CD4-positive, alpha-beta T cell treated with Interleukin-2 at 100 ng/mL for 4 hours (primary cell): ENCODE results near the gene DEFB125.
"Not testable (repeated sequence)": the region's sequence is repeated elsewhere in the genome, so short reads cannot be mapped to it uniquely, and the experiment has no call there.

Source experiments
- DNase-seq: peaks from one replicate; pipeline ENCODE4 v3.0.0-alpha.2; 2020; ENCODE audit warnings: low spot score

DEFB125 gene, protein sequence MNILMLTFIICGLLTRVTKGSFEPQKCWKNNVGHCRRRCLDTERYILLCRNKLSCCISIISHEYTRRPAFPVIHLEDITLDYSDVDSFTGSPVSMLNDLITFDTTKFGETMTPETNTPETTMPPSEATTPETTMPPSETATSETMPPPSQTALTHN

DNA sequence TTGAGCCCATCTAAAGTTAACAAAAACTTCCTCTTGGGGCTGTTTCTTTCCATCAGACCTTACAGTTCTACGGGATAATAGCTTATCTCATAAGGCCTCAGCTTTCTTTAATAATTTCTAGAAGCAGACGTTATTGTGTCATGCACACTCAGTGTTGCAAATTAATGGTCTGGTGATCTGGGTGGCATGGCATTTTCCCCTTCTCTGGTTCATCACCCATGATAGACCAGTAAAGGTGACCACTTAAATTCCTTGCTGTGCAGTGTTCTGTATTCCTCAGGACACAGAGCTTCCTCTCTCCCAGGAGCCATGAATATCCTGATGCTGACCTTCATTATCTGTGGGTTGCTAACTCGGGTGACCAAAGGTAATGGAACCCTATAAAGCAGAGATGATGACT is at the start of gene DEFB125:
TSS of gene DEFB125 (plus strand) at position 272 of the 400 bp plus-strand sequence. CDS start at position 310, 38 bp downstream.
- DNase-seq = no peak

DNA sequence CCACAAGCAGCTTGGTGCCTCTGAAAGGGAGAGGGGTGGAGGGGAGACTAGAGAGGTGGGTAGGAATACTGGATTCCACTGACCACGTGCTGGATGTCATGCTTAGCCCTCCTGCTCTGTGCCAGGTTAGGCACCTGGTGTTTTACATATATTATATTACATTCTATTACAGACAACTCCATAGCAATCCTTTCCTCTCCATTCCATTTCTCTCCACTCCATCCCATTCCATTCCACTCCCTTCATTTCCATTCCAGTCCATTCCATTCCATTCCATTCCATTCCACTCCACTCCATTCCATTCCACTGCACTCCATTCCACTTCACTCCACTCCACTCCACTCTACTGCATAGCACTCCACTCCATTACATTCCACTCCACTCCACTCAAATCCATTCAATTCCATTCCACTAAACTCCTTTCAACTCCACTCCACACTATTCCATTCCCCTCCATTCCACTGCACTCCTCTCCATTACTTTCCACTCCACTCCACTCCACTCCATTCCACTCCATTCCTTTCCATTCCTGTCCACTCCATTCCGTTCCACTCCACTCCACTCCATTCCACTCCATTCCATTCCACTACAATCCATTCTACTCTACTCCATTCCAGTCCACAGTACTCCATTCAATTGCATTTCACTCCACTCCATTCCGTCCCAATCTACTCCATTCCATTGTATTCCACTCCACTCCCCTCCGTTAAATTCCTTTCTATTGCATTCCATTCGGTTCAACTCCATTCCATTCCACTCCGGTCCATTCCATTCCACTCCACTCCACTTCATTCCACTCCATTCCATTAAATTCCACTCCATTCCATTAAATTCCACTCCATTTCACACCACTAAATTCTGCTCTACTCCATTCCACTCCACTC is 27.2 kb upstream of the DEFB125 start:
- DNase-seq = no peak

DNA sequence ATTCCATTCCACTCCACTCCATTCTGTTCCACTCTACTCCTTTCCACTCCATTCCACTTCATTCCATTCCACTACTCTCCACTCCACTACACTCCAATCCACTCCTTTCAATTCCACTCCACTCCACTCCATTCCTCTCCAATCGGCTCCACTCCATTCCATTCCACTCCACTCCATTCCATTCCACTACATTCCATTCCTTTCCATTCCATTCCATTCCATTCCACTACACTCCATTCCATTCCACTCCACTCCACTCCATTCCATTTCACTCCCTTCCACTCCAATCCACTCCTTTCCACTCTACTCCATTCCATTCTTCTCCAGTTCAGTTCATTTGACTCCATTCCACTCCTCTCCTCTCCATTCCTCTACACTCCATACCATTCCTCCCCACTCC is 26.2 kb upstream of the DEFB125 start:
- no peak for DNase-seq

DNA sequence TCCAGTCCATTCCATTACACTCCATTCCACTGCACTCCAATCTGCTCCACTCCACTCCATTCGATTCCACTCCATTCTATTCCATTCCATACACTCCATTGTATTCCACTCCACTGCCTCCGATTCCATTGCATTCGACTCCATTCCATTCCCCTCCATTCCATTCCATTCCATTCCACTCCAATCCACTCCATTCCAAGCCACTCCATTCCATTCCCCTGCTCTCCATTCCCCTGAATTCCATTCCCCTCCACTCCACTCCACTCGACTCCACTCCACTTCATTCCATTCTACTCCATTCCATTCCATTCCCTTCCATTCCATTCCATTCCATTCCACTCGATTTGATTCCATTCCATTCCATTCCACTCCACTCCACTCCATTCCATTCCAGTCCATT is 25.7 kb upstream of the DEFB125 start:
- no peak for DNase-seq

DNA sequence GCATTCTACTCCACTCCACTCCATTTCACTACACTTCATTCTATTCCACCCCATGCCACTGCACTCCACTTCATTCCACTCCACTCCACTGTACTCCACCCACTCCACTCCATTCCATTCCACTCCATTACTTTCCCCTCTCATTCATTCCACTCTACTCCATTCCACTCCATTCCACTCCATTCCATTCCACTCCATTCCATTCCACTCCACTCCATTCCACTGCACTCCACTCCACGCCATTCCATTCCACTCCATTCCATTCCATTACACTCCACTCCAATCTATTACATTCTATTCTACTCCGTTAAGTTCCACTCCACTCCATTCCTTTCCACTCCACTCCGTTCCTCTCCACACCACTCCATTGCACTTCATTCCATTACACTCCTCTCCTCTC is 25.0 kb upstream of the DEFB125 start:
- DNase-seq = no peak

DNA sequence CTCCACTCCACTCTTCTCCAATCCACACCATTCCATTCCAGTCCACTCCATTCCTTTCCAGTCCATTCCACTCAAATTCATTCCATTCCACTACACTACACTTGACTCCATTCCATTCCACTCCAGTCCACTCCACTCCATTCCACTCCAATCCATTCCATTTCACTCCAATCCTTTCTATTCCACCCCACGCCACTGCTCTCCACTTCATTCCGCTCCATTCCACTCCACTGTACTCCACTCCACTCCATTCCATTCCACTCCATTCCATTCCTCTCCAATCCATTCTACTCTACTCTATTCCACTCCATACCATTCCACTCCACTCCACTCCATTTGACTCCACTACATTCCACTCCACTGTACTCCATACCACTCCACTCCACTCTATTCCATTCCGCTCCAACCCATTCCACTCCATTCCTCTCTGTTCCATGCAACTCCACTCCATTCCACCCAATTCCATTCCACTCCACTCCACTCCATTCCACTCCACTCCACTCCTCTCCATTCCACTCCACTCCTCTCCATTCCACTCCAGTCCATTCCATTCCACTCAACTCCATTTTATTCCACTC is 23.4 kb upstream of the DEFB125 start:
- no peak for DNase-seq

DNA sequence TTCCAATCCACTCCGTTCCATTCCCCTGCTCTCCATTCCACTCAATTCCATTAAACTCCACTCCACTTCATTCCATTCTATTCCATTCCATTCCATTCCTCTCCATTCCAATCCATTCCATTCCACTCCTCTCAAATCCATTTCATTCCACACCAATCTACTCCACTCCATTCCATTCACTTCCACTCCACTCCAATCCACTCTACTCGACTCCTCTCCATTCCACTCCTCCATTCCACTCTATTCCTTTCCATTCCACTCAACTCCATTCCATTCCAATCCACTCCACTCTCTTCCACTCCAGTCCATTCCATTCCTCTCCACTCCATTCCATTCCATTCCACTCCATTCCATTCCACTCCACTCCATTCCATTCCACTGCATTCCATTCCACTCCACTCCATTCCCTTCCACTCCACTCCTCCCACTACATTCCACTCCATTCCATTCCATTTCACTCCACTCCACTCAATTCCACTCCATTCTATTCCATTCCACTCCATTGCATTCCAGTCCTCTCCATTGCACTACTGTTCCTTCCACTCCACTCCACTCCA is 22.6 kb upstream of the DEFB125 start:
- DNase-seq = no peak

DNA sequence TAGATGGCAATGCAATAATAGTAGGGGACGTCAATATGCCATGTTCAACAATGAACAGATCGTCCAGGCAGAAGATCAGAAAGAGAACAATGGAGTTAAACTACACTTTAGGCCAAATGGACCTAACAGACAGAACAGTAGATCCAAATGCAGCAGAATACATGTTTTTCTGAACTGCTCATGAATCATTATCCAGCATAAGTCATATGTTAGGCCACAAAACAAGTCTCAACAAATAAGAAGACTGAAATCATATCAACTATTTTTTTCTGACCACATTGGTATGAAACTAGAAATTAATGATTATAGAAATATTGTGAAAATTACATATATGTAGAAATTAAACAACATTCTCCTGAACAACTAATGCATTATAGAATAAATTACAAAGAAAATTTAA is 10.2 kb upstream of the DEFB125 start:
- DNase-seq = no peak

DNA sequence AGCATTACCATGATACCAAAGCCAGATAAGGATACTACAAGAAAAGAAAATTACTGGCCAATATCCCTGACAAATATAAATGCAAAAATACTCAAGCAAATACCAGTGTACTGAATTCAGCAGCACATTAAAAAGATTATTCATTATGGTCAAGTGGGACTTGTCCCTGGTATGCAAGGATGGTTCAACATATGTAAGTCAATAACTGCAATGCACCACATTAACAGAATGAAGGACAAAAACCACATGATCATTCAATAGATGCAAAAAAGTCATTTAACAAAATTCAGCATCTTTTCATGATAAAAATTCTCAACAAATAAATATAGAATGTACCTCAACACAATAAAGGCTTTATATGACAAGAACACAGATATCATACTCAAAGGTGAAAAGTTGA is 9.1 kb upstream of the DEFB125 start:
- DNase-seq = no peak

DNA sequence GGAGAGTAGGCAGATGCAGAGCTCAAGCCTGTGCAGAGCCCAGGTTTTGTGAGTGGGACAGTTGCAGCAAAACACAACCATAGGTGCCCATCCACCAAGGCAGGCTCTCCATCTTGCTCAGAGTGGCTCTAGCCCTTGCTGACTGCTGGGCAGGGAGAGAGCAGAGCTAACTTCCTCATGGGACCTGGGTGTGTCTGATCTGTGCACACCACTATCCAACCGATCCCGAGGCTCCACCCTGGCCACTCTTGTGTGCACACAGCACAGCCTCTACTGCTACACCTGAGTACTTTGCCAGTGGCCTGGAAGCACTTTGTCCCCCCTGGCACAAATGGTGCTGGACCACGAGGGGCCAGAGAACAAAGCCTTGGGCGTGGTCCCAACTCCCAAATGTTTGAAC is 7.9 kb upstream of the DEFB125 start:
- DNase-seq = no peak

DNA sequence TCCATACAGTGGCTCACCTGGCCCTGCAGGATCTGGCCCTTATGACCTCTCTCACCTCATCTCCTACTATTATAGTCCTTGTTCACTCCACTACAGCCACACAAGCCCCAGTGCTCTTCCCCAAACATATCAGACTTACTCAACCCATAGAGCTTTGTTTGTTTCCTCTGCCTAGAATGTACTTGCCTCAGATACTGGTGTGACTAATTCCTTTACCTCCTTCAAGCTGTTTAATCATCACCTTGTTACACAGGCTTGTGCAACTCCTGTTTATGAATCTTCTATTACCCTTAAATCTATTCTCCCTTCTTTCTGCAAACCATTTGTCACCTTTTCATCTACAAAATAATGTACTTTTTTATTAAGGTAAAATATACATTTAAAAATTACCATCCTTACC is 3.2 kb downstream of the DEFB125 start:
- DNase-seq = no peak

DNA sequence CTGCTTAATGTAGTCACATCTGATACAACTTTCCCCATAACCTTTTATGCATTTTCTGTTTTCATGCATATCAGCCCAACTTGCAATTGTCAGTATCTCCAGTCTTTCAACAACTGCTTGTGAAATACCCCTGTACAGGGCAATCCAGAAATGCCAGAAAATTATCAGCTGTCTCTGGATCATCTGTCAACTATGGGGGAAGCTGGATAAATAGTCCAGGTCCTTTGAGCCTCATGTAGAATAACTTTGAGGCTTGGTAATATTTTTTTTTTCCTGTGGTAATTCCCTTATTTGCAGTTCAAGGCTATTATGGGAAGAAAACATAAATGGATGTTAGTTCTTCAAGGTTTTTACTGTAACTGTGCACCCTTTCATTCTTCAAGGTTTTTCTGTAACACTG is 6.2 kb downstream of the DEFB125 start:
- no peak for DNase-seq

DNA sequence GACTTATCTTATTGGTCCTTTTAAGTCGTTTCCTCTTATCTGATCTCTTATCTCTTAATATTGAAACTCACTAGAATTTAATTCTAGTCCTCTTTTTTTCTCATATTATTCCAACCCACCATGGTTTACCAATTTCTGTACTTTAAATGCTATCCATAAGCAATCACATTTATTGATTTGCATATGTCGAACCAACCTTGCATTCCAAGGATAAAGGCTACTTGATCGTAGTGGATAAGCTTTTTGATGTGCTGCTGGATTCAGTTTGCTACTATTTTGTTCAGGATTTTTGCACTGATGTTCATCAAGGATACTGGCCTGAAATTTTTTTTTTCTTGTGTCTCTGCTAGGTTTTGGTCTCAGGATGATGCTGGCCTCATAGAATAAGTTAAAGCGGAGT is 7.7 kb downstream of the DEFB125 start:
- no peak for DNase-seq

DNA sequence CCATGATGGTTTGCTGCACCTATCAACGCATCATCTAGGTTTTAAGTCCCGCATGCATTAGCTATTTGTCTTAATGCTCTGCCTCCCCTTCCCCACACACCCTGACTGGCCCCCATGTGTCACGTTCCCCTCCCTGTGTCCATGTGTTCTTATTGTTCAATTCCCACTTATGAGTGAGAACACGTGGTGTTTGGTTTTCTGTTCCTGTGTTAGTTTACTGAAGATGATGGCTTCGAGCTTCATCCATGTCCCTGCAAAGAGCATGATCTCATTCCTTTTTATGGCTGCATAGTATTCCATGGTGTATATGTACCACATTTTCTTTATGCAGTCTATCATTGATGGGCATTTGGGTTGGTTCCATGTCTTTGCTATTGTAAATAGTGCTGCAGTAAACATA is 10.2 kb downstream of the DEFB125 start:
- DNase-seq = not testable (repeated sequence)

DNA sequence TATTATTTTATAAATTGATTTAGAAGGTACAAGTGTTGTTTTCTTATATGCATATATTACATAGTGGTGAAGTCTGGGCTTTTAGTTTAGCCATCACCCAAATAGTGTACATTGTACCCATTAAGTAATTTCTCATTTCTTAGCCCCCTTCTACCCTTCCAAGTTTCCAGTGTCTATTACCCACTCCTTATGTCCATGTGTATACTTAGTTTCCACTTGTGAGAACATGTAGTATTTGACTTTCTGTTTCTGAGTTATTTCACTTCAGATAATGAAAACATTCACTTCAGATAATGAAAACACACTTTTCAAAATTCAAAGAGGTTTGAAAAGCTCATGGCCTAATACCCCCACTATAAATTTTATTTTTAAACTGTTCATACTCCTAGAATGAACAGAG is 14.5 kb downstream of the DEFB125 start:
- DNase-seq = no peak

DNA sequence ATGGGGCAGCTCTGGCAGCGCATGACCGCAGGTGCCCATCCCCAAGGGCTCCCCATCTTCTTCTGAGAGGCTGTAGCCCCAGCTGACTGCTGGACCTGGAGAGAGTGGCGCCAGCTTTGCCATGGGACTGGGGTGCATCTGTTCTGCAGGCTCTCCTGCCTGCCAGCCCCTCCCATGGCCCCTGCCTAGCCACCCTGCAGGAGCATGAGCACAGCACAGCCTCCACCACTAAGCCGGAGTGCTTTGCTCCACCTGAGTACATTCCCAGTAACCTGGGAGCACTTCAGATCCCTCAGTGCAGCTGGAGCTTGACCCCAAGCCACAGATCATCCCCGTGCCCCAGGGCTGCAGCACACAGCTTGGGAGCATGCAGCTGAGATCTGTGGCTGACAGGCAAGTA is 16.0 kb downstream of the DEFB125 start:
- DNase-seq = no peak

DNA sequence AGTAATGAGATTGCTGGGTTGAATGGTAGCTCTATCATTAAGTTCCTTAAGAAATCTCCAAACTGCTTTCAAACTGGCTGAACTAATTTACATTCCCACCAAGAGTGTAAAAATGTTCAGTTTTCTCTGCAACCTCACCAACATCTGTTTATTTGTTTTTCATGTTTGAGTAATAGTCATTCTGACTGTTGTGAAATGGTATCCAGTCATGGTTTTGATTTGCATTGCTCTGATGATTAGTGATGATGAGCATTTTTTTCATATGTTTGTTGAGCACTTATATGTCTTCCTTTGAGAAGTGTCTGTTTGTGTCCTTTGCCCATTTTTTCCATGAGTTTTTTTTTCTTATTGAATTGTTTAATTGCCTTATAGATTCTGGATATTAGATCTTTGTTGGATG is 24.9 kb downstream of the DEFB125 start:
- no peak for DNase-seq

DNA sequence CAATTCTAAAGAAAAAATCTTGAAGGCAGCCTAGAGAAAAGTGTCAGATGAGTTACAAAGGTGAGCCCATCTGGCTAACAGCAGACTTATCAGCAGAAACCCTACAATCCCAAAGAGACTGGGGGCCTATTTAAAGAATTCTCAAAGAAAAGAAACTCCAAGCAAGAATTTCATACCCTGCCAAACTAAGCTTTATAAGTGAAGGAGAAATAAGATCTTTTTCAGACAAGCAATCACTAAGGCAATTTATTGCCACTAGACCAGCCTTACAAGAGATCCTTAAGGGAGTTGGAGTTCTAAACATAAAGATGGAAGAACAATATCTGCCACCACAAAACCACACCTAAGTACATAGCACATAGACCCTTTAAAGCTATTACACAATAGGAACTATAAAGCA is 30.0 kb downstream of the DEFB125 start:
- no peak for DNase-seq

DNA sequence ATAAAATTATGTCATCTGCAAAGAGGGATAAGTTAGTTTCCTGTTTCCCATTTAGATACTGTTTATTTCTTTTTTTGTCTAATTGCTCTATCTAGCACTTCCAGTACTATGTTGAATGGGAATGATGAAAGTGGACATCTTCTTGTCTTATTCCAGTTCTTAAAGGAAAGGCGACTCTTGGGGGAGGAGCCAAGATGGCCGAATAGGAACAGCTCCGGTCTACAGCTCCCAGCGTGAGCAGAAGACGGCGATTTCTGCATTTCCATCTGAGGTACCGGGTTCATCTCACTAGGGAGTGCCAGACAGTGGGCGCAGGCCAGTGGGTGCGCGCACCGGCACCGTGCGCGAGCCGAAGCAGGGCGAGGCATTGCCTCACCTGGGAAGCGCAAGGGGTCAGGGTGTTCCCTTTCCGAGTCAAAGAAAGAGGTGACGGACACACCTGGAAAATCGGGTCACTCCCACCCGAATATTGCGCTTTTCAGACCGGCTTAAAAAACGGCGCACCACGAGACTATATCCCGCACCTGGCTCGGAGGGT is 42.4 kb downstream of the DEFB125 start:
- not testable (repeated sequence) for DNase-seq

DNA sequence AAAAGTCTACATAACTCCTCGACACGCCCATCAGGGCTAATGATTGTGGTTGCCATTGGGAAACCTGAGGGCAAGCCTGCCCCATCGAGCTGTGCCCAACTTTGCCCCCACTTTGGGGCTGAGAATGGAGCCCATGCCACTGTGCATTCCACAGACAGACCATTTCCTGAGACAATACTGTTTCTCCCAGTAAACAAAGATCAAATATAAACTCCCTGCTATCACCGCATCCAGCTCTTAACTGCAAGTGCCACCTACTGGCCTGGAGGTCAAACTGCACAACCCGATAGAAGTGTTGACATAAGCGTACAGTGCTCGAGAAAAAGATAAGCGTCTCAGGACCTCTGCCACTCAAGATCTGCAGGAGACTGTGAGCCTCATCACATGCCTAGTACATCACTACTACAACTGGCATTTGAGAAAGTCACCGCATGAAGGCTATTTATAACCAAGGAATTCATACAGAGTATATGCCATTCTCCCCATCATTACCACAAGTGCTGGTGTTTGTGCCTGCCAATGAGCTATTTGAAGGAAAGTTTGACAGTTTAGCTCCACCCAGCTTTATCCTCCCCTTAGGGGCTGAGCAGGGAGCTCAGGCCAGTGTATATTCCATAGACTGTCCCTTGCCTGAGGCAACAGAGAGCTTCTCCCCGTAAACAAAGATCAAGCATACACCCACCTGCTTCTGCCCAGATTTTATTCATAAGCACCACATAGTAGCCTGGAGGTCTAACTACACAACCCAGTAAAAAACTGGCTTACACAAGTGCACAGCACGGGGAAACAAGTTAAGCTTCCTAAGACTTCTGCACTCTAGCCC is 50.4 kb downstream of the DEFB125 start:
- DNase-seq = no peak

DNA sequence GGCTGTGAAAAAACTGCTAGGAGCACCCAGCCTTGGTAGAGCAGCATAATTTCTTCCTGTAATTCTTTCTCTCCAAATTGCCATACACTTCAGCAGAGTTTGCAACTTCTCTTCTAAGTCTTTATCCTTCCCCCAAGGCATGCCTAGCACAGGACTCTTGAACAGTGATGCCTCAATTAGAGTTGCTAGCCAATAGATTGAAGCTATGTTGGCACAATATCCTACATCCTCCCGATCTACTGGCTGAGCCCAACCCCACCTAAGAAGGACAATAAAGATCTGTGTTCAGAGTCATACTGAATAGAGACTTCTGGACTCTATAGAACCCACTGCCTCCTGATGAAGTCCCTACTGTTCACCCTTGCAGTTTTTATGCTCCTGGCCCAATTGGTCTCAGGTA is 54.8 kb downstream of the DEFB125 start, which contains the start of gene DEFB126:
TSS of gene DEFB126 (plus strand) at position 301 of the 400 bp plus-strand sequence. CDS start at position 340, 39 bp downstream.
- no peak for DNase-seq

DNA sequence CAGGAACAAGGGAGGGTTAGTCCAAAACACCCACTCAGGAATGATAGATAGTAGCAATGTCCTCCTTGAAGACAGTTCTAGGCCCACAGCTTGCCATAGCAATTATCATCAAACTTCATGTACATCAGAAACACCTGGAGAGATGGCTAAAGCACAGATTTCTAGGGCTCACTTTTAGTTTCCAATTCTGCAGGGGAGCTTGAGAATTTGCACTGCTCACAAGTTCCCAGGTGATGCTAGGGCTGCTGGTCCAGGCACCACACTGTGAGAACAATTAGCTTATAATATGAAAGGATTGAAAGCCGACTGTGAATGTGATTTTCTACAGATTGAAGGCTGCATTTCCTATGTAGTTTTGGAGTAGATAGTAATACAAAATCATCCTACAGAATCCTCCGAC is 58.4 kb downstream of the DEFB125 start:
- DNase-seq = no peak
